Pancreas (tissue), 10 donors: ENCODE results near the gene TENM4. TPM values are rescaled to one million over a fixed set of nuclear protein-coding genes. Genes with fewer than 3 reads are reported as not detected.

Experiments used
- ATAC-seq, 4 donors: fragments of 200-7000 bp; cut with Tn5 transposase; one replicate each; pipeline versions ENCODE4 v1.8.0 to v1.9.1; 2020; ENCODE audit warnings: mild to moderate bottlenecking in 4 of 4, moderate library complexity in 4 of 4
- DNase-seq, 6 donors: peaks; one replicate each; pipeline ENCODE4 v3.0.0-alpha.2; 2020
- FAIRE-seq: peaks from 2 replicates; lab custom pipeline; 2012; peaks lifted over from hg19 to GRCh38; lab: Jason Lieb, UNC
- H3K27ac ChIP-seq, 4 donors: fragments of 200-600 bp; sonication (generic); 1 replicate in 3 of 4; 2 replicates in 1 of 4; pipeline versions ENCODE4 v1.5.0 to v1.8.0; 2020
- H3K27me3 ChIP-seq, 4 donors: fragments of 200-600 bp; one replicate each; pipeline ENCODE4 v1.8.0; 2021
- H3K36me3 ChIP-seq, 3 donors: fragments of 200-600 bp; sonication (generic) in 1 of 3; one replicate each; pipeline versions ENCODE4 v1.5.0 to v1.8.0; 2020 to 2021
- H3K4me1 ChIP-seq, 3 donors: fragments of 200-600 bp; one replicate each; pipeline ENCODE4 v1.8.0; 2021
- H3K4me3 ChIP-seq, 4 donors: fragments of 200-600 bp; sonication (generic) in 2 of 4; one replicate each; pipeline versions ENCODE4 v1.5.0 to v1.8.0; 2020 to 2021
- H3K9me3 ChIP-seq, 4 donors: fragments of 200-600 bp; one replicate each; pipeline ENCODE4 v1.8.0; 2021
- CTCF ChIP-seq, 4 donors: fragments of 200-600 bp; sonication (generic) in 3 of 4; IDR thresholded peaks; one replicate each; pipeline versions ENCODE4 v1.5.0 to v1.8.0; 2021; ENCODE audit warnings: antibody characterized with exemption in 4 of 4
- WGBS, 2 donors: extraction: QIAGEN DNeasy Blood & Tissue Kit; methylation state at CpG; one replicate each; pipeline ENCODE4 v1.1.7; 2013; 5-methylcytosine and 5-hydroxymethylcytosine counted together
- intact Hi-C, 3 donors: fragments of 100-400 bp; cut with DNase I; formaldehyde crosslinking; loops; one replicate each; pipeline versions ENCODE4 v1.11.1 to v1.14.2; 2022
- polyA plus RNA-seq, 2 donors: library from polyadenylated mRNA; stranded (reverse); fragments of 200-250 nt; gene quantifications; one replicate each; pipeline ENCODE4 v1.2.3, GENCODE V29; 2013
- total RNA-seq, 6 donors: library from RNA; stranded (reverse); fragmentation: NEBNext Ultra II Directional in 4 of 6; extraction: Animal tissue kit (Norgen Biotek cat#: 25700) in 4 of 6; gene quantifications; one replicate each; pipeline versions ENCODE4 v1.2.1 to v1.2.4, GENCODE V29; 2021 to 2023
- donor health status: healthy with polysubstance abuse.
- donor health status: DM: no; HTN: no; CAD: no; lungs with moderate emphysema.
- donor health status: DM: no; HTN: no; CAD: no.
- donor health status: control.
- donor health status: control.
- donor health status: Bipolar disorder and iron deficiency.
- donor health status: DM: yes; HTN: yes; CAD: no.
- donor health status: DM: no; HTN: no; CAD: no.
- donor health status: DM: no; HTN: no; CAD: no.
- donor health status: DM: yes; HTN: yes; CAD: no.

TENM4 gene
- total and polyA plus RNA-seq, 8 donors: 0.37 to 6.8 (median 1.3) TPM

DNA sequence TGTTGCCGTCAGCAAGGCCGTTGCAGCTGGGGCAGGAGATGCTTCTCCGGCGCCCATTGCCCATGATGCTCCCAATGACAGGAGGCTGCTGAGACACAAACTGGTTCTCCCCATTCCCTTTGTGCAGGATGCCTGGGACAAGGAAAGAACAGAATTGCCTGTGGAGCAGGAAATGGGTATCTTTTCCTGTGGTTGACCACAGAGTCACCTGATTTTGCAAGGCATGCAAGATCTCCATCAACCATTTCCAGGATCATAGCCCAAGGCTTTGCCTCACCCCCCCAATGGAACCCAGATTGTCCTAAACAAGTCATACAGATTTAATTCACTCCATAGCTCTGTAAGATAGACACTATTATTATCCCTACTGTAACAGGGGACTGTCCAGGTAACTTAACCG is 718.0 kb downstream of the TENM4 start:
- Histone ChIP-seq H3K9me3 (no peaks in the 10 kb centered on the region), H3K4me3 (no peak overlapping the region), H3K4me1 (no peaks in the 10 kb centered on the region), H3K36me3 (no peaks in the 10 kb centered on the region), H3K27ac (no peak overlapping the region), H3K27me3 (no peaks in the 10 kb centered on the region)
- no peak for DNase-seq
- WGBS, 2 donors: 83 to 94% methylated on average over 5 of the region's 5 CpGs
- intact Hi-C loops: no loop called here
- no peak for ATAC-seq
- FAIRE-seq: no peak
- no peak for TF ChIP-seq CTCF (IDR thresholded peaks at IDR 0.05)

DNA sequence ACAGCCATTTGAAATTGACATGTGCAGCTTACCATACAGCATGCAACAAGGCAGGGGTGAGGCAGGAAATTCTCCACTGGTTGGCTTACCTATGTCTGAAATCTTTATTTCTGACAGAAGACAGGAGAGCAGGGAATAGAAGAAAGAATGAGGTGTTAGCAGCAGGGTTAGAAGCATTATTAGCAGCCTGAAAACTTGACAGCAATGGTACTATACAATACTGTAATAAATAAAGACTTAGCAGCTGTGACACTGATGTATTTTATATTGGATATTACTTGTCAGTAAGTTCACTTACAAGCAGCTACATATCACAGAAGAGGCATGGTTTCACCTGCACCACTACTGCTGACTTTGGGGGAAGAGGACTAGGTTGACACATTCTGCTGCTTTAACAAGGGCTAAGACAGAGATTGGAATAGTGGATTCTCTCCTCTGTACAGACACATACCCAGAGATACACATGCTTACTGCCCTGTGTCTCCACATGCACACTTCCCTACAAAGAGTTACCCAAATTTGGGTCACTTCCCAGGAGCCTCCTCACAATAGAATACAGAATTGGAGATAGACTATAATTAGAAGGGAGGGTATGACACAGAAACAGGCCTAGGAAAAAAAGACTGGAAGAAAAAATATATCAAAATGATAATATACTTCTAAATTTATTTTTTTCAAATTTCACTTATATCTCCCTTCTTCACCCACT is 720.4 kb downstream of the TENM4 start:
- H3K36me3 ChIP-seq: no peaks in the 10 kb centered on the region
- DNase-seq (no peak), FAIRE-seq (no peak), ATAC-seq (no peak)
- no peaks in the 10 kb centered on the region for H3K27me3 ChIP-seq
- no peaks in the 10 kb centered on the region for H3K4me1 ChIP-seq
- no peak overlapping the region for H3K27ac ChIP-seq
- TF ChIP-seq CTCF (IDR thresholded peaks at IDR 0.05): no peak
- H3K9me3 ChIP-seq: no peaks in the 10 kb centered on the region
- no peak overlapping the region for H3K4me3 ChIP-seq
- intact Hi-C loops: no loop called here

- no peak for TF ChIP-seq CTCF (IDR thresholded peaks at IDR 0.05)
- intact Hi-C loops: no loop called here
- H3K9me3 ChIP-seq: no peaks in the 10 kb centered on the region
- no peak for DNase-seq
- no peak for ATAC-seq
- no peaks in the 10 kb centered on the region for H3K4me1 ChIP-seq
- no peaks in the 10 kb centered on the region for H3K36me3 ChIP-seq
- FAIRE-seq: no peak
- H3K27ac ChIP-seq: no peak overlapping the region
- no peaks in the 10 kb centered on the region for H3K27me3 ChIP-seq
- H3K4me3 ChIP-seq: no peak overlapping the region
Measured at GRCh38 chr11:78717041-78717440, 723.8 kb downstream of the TENM4 start.

GRCh38 chr11:78715639-78716311 is 725.1 kb downstream of the TENM4 start:
- Histone ChIP-seq H3K4me1 (no peaks in the 10 kb centered on the region), H3K36me3 (no peaks in the 10 kb centered on the region), H3K27me3 (no peaks in the 10 kb centered on the region), H3K27ac (no peak overlapping the region), H3K9me3 (no peaks in the 10 kb centered on the region), H3K4me3 (no peak overlapping the region)
- WGBS, 2 donors: 33 to 39% methylated on average over 8 of the region's 8 CpGs
- peak; percentile 27 to 60 (median 42) for TF ChIP-seq CTCF (IDR thresholded peaks at IDR 0.05)
- intact Hi-C loops: no loop called here
- peak; percentile 27 to 75 (median 58) for DNase-seq
- FAIRE-seq: no peak
- peak; percentile 48 to 81 (median 76) for ATAC-seq

DNA sequence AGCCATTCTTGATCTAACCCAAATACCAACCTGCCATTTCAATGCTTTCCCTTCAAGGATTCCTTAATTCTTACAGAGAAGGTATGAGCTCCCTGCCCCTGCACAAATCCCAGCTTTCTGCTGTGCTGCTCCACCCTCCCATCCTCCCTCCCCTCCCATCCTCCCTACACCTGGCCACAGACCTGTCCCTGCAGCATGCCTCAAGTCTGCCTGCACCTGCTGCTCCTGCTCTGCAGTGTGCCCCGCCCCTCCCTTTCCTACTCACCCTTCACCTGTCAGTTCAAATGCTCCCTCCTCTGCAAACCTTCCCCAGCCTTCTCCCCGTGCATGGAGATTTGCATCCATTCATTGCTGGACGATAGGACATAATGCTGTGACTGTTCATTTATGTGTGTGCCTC is 726.3 kb downstream of the TENM4 start:
- FAIRE-seq: no peak
- Histone ChIP-seq H3K27ac (no peak overlapping the region), H3K4me1 (no peaks in the 10 kb centered on the region), H3K36me3 (no peaks in the 10 kb centered on the region), H3K27me3 (no peaks in the 10 kb centered on the region), H3K4me3 (no peak overlapping the region), H3K9me3 (no peaks in the 10 kb centered on the region)
- no peak for ATAC-seq
- intact Hi-C loops: no loop called here
- TF ChIP-seq CTCF (IDR thresholded peaks at IDR 0.05): no peak
- DNase-seq: no peak
- WGBS, 2 donors: 33 to 41% methylated on average over 3 of the region's 3 CpGs
